WTC11 (cell line): Measurements from ENCODE around the gene AFG3L2. TPM values are rescaled to one million over a fixed set of nuclear protein-coding genes. Genes with fewer than 3 reads are reported as not detected.
A peak's percentile ranks its signal among the peaks of the same experiment; 100 is the strongest.

Experiments
- ATAC-seq: fragments of 200-7000 bp; cut with Tn5 transposase; 2 replicates; pipeline ENCODE4 v1.10.0; 2021; ENCODE audit warnings: mild to moderate bottlenecking, moderate library complexity
- CTCF ChIA-PET: fragments of 300-600 bp; sonication (Branson Sonifier 250); formaldehyde crosslinking; loops from one replicate; lab custom pipeline; 2021; ENCODE audit warnings: antibody characterized with exemption; lab: Charles Lee
- POLR2A ChIA-PET: fragments of 350-600 bp; sonication (Branson Sonifier 250); formaldehyde crosslinking; loops from one replicate; lab custom pipeline; 2021; ENCODE audit warnings: antibody characterized with exemption; lab: Charles Lee
- DNase-seq: peaks from one replicate; pipeline ENCODE4 v3.0.0; 2021; ENCODE audit warnings: low spot score
- H3K27ac Mint-ChIP-seq: 2 replicates; pipeline ENCODE4 v1.8.0; 2021; ENCODE audit warnings: mixed read lengths
- H3K27me3 Mint-ChIP-seq: 2 replicates; pipeline ENCODE4 v1.8.0; 2021; ENCODE audit warnings: low read depth, mild to moderate bottlenecking, moderate library complexity, mixed read lengths
- H3K36me3 Mint-ChIP-seq: 2 replicates; pipeline ENCODE4 v1.8.0; 2021; ENCODE audit warnings: mixed read lengths
- H3K4me1 Mint-ChIP-seq: 2 replicates; pipeline ENCODE4 v1.8.0; 2022; ENCODE audit warnings: mixed read lengths
- H3K4me3 Mint-ChIP-seq: 2 replicates; pipeline ENCODE4 v1.8.0; 2021; ENCODE audit warnings: mild to moderate bottlenecking, moderate library complexity, mixed read lengths
- H3K9me3 Mint-ChIP-seq: 2 replicates; pipeline ENCODE4 v1.8.0; 2021; ENCODE audit warnings: mixed read lengths
- CREM ChIP-seq: sonication (generic); formaldehyde crosslinking; IDR thresholded peaks from 2 replicates; pipeline ENCODE4 v1.8.1; 2022; ENCODE audit warnings: mild to moderate bottlenecking, missing genetic modification reagents, moderate library complexity
- KAT7 ChIP-seq: sonication (generic); formaldehyde crosslinking; IDR thresholded peaks from 2 replicates; pipeline ENCODE4 v1.8.1; 2023; ENCODE audit warnings: missing genetic modification reagents, mild to moderate bottlenecking, borderline replicate concordance
- MXD4 ChIP-seq: fragments of 250-450 bp; sonication (Bioruptor Pico); IDR thresholded peaks from 2 replicates; pipeline ENCODE4 v1.8.0; 2021; ENCODE audit warnings: mild to moderate bottlenecking, moderate library complexity, borderline replicate concordance
- NFYB ChIP-seq: sonication (generic); formaldehyde crosslinking; conservative IDR thresholded peaks from 2 replicates; pipeline ENCODE4 v1.8.0; 2022; ENCODE audit warnings: low read depth, missing genetic modification reagents
- NR2C2 ChIP-seq: sonication (generic); formaldehyde crosslinking; IDR thresholded peaks from 2 replicates; pipeline ENCODE4 v1.8.0; 2022; ENCODE audit warnings: mild to moderate bottlenecking, missing genetic modification reagents
- RORB ChIP-seq: fragments of 250-450 bp; sonication (Bioruptor Pico); IDR thresholded peaks from 2 replicates; pipeline ENCODE4 v1.9.0; 2021; ENCODE audit warnings: mild to moderate bottlenecking
- SMAD4 ChIP-seq: sonication (generic); formaldehyde crosslinking; IDR thresholded peaks from 2 replicates; pipeline ENCODE4 v1.8.0; 2022; ENCODE audit warnings: mild to moderate bottlenecking, missing genetic modification reagents
- TCF7 ChIP-seq: sonication (generic); formaldehyde crosslinking; IDR thresholded peaks from 2 replicates; pipeline ENCODE4 v1.8.0; 2022; ENCODE audit warnings: mild to moderate bottlenecking, low read depth, missing genetic modification reagents, moderate library complexity
- ZNF423 ChIP-seq: fragments of 250-450 bp; sonication (Bioruptor Pico); IDR thresholded peaks from 2 replicates; pipeline ENCODE4 v2.1.2; 2022; ENCODE audit warnings: mild to moderate bottlenecking, moderate library complexity
- total RNA-seq: library from RNA; stranded (reverse); gene quantifications from 3 replicates; pipeline ENCODE4 v1.2.3, GENCODE V29; 2021
- TF ChIP-seq, protein P1 (sequence below): sonication (generic); formaldehyde crosslinking; IDR thresholded peaks from 2 replicates; pipeline ENCODE4 v1.8.0; 2022; ENCODE audit warnings: mild to moderate bottlenecking, missing genetic modification reagents
- TF ChIP-seq, protein P2 (sequence below): sonication (generic); formaldehyde crosslinking; IDR thresholded peaks from 2 replicates; pipeline ENCODE4 v1.8.1; 2023; ENCODE audit warnings: mild to moderate bottlenecking, missing genetic modification reagents, moderate library complexity
- TF ChIP-seq, protein P3 (sequence below): sonication (generic); formaldehyde crosslinking; IDR thresholded peaks from 2 replicates; pipeline ENCODE4 v1.8.0; 2022; ENCODE audit warnings: missing genetic modification reagents
- TF ChIP-seq, protein P4 (sequence below): sonication (generic); formaldehyde crosslinking; conservative IDR thresholded peaks from 2 replicates; pipeline ENCODE4 v1.8.1; 2023; ENCODE audit warnings: mild to moderate bottlenecking, low read depth, missing genetic modification reagents, moderate library complexity
- TF ChIP-seq, protein P5 (sequence below): fragments of 250-450 bp; sonication (Bioruptor Pico); IDR thresholded peaks from 2 replicates; pipeline ENCODE4 v1.9.0; 2021; ENCODE audit warnings: moderate library complexity, mild to moderate bottlenecking, inconsistent platforms, borderline replicate concordance
- TF ChIP-seq, protein P6 (sequence below): sonication (generic); formaldehyde crosslinking; IDR thresholded peaks from 2 replicates; pipeline ENCODE4 v1.8.1; 2022; ENCODE audit warnings: mild to moderate bottlenecking, missing genetic modification reagents, moderate library complexity, borderline replicate concordance
- TF ChIP-seq, protein P7 (sequence below): sonication (generic); formaldehyde crosslinking; IDR thresholded peaks from 2 replicates; pipeline ENCODE4 v1.8.0; 2023; ENCODE audit warnings: missing genetic modification reagents

The AFG3L2 gene
- total RNA-seq, 1 experiment from 2014 or later: 109 TPM

DNA sequence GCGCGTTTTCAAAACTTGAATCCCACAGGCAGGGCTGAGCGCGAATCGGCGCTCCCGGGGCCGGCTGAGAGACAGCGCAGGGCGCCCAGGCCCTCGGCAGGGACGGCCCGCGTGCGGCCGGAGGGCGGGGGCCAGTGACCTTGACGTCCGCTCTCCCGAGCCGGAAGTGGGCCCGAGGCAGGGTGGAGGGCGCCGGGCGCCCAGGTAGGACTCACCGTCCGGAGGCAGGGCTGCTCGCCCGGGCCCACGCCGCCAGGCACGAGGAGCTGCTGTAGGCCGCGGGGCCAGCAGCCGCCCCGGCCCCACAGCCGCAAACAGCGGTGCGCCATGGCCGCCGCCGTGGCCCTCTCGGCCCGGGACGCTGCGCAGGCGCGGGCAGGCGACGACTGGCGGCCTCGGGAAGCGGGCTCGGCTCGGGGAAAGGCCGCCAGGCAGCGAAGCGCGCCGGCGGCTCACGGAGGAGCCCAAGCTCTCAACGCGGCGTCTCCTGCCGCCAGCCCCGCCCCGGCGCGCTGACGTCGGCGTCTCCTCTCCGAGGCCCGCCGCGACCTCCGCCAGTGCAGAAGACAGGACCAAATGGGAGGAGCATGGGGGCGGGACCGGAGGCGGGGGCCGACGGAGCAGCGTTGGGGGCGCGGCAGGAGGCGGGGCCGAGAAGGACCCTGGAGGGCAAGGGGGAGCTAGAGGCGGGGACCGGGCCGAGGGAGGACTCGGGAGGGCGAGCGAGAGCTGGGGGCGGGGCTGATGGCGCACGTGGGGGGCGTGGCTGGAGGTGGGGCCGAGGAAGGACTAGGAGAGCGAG, at the start of gene AFG3L2 (continued):
- TF ChIP-seq, protein P1, sequence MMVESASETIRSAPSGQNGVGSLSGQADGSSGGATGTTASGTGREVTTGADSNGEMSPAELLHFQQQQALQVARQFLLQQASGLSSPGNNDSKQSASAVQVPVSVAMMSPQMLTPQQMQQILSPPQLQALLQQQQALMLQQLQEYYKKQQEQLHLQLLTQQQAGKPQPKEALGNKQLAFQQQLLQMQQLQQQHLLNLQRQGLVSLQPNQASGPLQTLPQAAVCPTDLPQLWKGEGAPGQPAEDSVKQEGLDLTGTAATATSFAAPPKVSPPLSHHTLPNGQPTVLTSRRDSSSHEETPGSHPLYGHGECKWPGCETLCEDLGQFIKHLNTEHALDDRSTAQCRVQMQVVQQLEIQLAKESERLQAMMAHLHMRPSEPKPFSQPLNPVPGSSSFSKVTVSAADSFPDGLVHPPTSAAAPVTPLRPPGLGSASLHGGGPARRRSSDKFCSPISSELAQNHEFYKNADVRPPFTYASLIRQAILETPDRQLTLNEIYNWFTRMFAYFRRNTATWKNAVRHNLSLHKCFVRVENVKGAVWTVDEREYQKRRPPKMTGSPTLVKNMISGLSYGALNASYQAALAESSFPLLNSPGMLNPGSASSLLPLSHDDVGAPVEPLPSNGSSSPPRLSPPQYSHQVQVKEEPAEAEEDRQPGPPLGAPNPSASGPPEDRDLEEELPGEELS (CRISPR knock-in tag): peak; percentile 92
- TF ChIP-seq KAT7: peak; percentile 78; the same call in 1 of the 2 replicates
- TF ChIP-seq ZNF423 (CRISPR knock-in tag): no peak
- TF ChIP-seq, all 79 proteins: peak for 28

DNA sequence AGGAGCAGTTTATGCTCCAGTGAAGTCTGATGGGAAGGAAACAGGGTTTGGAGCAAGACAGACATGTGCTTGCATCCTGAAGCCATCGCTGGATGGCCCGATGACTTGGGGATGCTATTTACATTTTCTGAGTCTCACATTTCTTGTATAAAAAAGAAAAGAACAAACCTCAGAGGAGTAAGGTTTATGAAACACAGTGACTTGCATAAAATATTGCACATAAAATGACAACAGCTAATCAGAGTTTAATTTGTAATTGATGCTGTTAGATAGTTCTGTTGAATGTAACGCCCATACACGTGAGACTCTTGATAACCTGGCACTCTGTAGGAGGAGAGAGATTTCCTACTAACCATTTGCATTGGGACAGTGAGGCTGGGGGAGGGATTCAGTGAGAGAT, 47.2 kb upstream of the AFG3L2 start:
- no peak for ATAC-seq
- Mint-ChIP-seq H3K27ac (no peak overlapping the region), H3K9me3 (0 out of 2 replicates have a peak, but pooled peaks cover 6% of the 10 kb centered on the region), H3K4me3 (no peak overlapping the region), H3K4me1 (peaks cover 10% of the 10 kb centered on the region), H3K27me3 (no peaks in the 10 kb centered on the region), H3K36me3 (peaks cover 39% of the 10 kb centered on the region)
- TF ChIP-seq CREM (CRISPR knock-in tag) (no peak), NR2C2 (CRISPR knock-in tag) (no peak), TCF7 (no peak), RORB (no peak)
- TF ChIP-seq, protein P2, sequence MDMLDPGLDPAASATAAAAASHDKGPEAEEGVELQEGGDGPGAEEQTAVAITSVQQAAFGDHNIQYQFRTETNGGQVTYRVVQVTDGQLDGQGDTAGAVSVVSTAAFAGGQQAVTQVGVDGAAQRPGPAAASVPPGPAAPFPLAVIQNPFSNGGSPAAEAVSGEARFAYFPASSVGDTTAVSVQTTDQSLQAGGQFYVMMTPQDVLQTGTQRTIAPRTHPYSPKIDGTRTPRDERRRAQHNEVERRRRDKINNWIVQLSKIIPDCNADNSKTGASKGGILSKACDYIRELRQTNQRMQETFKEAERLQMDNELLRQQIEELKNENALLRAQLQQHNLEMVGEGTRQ (CRISPR knock-in tag): no peak
- ChIA-PET POLR2A (no interaction called here), CTCF (interaction anchor here (3.1 kb wide), 1 partner anchor 31 kb away, joined by 18 read pairs; no protein-coding TSS in a partner anchor)
- no peak for DNase-seq

DNA sequence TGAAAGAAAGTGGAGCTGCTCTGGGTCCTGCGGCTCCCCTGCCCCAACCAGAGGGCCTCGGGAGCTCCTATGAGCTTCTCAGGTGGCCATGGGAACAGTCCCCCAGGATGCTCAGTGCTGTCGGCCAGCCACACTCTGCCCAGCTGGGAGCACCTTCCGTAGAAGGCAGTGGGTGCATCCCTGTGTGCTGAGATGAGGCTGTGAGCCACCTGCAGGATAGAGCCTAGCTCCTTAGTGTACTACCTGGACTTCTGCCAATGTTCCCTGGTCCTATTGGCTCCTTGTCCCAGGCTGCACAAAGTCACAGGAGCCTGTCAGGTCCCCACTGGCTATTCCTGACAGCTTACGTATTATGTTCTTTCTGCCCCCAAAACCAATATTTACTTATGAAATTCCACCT, 46.8 kb upstream of the AFG3L2 start:
- CTCF ChIA-PET: interaction anchor here (1.4 to 3.1 kb wide), 3 partner anchors 10 to 152 kb away, joined by 3 to 18 read pairs (median 8); no protein-coding TSS in a partner anchor
- POLR2A ChIA-PET: no interaction called here
- H3K9me3 Mint-ChIP-seq: 0 out of 2 replicates have a peak, but pooled peaks cover 6% of the 10 kb centered on the region

DNA sequence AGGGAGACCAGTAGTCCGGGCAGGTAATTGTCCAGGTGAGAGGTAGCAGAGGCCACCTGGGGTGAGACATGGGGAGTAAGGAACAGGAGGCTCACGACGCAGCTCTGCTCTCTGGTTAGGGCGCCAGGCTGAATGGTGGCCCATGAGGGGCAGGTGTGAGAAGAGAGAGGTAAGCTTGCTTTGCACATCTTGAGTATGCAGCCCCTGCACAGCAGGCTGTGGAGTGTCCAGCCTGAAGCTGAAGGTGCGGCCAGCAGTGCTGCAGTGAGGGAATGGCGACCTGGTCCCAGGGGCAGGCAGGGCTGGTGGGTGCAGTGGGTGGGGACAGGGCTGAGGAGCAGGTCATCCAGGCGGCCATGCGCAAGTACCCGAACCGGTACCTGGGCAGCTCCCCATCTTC, 46.4 kb upstream of the AFG3L2 start:
- H3K27me3 Mint-ChIP-seq: no peaks in the 10 kb centered on the region
- H3K4me1 Mint-ChIP-seq: peaks cover 10% of the 10 kb centered on the region
- DNase-seq: no peak
- peaks cover 35% of the 10 kb centered on the region for H3K36me3 Mint-ChIP-seq
- H3K27ac Mint-ChIP-seq: peak overlapping the region; percentile 36; the same call in 1 of the 2 replicates
- H3K4me3 Mint-ChIP-seq: no peak overlapping the region
- POLR2A ChIA-PET: interaction anchor here (0.5 kb wide), 1 partner anchor 1510 kb away, joined by 3 read pairs; no protein-coding TSS in a partner anchor
- 0 out of 2 replicates have a peak, but pooled peaks cover 6% of the 10 kb centered on the region for H3K9me3 Mint-ChIP-seq
- CTCF ChIA-PET: interaction anchor here (1.0 to 3.1 kb wide), 8 partner anchors 10 to 152 kb away, joined by 3 to 18 read pairs (median 4); partner anchors contain the start of gene PRELID3A
- no peak for ATAC-seq
- TF ChIP-seq, protein P3, sequence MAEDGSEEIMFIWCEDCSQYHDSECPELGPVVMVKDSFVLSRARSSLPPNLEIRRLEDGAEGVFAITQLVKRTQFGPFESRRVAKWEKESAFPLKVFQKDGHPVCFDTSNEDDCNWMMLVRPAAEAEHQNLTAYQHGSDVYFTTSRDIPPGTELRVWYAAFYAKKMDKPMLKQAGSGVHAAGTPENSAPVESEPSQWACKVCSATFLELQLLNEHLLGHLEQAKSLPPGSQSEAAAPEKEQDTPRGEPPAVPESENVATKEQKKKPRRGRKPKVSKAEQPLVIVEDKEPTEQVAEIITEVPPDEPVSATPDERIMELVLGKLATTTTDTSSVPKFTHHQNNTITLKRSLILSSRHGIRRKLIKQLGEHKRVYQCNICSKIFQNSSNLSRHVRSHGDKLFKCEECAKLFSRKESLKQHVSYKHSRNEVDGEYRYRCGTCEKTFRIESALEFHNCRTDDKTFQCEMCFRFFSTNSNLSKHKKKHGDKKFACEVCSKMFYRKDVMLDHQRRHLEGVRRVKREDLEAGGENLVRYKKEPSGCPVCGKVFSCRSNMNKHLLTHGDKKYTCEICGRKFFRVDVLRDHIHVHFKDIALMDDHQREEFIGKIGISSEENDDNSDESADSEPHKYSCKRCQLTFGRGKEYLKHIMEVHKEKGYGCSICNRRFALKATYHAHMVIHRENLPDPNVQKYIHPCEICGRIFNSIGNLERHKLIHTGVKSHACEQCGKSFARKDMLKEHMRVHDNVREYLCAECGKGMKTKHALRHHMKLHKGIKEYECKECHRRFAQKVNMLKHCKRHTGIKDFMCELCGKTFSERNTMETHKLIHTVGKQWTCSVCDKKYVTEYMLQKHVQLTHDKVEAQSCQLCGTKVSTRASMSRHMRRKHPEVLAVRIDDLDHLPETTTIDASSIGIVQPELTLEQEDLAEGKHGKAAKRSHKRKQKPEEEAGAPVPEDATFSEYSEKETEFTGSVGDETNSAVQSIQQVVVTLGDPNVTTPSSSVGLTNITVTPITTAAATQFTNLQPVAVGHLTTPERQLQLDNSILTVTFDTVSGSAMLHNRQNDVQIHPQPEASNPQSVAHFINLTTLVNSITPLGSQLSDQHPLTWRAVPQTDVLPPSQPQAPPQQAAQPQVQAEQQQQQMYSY (CRISPR knock-in tag): no peak
- no peak for TF ChIP-seq NFYB (CRISPR knock-in tag)
- TF ChIP-seq, protein P4, sequence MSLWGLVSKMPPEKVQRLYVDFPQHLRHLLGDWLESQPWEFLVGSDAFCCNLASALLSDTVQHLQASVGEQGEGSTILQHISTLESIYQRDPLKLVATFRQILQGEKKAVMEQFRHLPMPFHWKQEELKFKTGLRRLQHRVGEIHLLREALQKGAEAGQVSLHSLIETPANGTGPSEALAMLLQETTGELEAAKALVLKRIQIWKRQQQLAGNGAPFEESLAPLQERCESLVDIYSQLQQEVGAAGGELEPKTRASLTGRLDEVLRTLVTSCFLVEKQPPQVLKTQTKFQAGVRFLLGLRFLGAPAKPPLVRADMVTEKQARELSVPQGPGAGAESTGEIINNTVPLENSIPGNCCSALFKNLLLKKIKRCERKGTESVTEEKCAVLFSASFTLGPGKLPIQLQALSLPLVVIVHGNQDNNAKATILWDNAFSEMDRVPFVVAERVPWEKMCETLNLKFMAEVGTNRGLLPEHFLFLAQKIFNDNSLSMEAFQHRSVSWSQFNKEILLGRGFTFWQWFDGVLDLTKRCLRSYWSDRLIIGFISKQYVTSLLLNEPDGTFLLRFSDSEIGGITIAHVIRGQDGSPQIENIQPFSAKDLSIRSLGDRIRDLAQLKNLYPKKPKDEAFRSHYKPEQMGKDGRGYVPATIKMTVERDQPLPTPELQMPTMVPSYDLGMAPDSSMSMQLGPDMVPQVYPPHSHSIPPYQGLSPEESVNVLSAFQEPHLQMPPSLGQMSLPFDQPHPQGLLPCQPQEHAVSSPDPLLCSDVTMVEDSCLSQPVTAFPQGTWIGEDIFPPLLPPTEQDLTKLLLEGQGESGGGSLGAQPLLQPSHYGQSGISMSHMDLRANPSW (CRISPR knock-in tag): no peak
- TF ChIP-seq SMAD4 (CRISPR knock-in tag): no peak
- TF ChIP-seq, protein P5, sequence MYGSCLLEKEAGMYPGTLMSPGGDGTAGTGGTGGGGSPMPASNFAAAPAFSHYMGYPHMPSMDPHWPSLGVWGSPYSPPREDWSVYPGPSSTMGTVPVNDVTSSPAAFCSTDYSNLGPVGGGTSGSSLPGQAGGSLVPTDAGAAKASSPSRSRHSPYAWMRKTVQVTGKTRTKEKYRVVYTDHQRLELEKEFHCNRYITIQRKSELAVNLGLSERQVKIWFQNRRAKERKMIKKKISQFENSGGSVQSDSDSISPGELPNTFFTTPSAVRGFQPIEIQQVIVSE: no peak

More for the DNA sequence above, 46.8 kb upstream of the AFG3L2 start:
- ATAC-seq: no peak
- peaks cover 39% of the 10 kb centered on the region for H3K36me3 Mint-ChIP-seq
- H3K4me3 Mint-ChIP-seq: no peak overlapping the region
- H3K27me3 Mint-ChIP-seq: no peaks in the 10 kb centered on the region
- H3K4me1 Mint-ChIP-seq: peaks cover 10% of the 10 kb centered on the region
- TF ChIP-seq, protein P6, sequence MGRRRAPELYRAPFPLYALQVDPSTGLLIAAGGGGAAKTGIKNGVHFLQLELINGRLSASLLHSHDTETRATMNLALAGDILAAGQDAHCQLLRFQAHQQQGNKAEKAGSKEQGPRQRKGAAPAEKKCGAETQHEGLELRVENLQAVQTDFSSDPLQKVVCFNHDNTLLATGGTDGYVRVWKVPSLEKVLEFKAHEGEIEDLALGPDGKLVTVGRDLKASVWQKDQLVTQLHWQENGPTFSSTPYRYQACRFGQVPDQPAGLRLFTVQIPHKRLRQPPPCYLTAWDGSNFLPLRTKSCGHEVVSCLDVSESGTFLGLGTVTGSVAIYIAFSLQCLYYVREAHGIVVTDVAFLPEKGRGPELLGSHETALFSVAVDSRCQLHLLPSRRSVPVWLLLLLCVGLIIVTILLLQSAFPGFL (CRISPR knock-in tag): no peak
- no peak for TF ChIP-seq MXD4
- TF ChIP-seq, protein P7, sequence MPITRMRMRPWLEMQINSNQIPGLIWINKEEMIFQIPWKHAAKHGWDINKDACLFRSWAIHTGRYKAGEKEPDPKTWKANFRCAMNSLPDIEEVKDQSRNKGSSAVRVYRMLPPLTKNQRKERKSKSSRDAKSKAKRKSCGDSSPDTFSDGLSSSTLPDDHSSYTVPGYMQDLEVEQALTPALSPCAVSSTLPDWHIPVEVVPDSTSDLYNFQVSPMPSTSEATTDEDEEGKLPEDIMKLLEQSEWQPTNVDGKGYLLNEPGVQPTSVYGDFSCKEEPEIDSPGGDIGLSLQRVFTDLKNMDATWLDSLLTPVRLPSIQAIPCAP (CRISPR knock-in tag): no peak
- no peak overlapping the region for H3K27ac Mint-ChIP-seq
- DNase-seq: no peak
